CMK (cell line): Measurements from ENCODE around the gene SBF2.
A peak's percentile ranks its signal among the peaks of the same experiment; 100 is the strongest.

Experiments
- DNase-seq: peaks from one replicate; pipeline ENCODE4 v3.0.0-alpha.2; 2010; ENCODE audit warnings: low read depth

Gene SBF2

DNA sequence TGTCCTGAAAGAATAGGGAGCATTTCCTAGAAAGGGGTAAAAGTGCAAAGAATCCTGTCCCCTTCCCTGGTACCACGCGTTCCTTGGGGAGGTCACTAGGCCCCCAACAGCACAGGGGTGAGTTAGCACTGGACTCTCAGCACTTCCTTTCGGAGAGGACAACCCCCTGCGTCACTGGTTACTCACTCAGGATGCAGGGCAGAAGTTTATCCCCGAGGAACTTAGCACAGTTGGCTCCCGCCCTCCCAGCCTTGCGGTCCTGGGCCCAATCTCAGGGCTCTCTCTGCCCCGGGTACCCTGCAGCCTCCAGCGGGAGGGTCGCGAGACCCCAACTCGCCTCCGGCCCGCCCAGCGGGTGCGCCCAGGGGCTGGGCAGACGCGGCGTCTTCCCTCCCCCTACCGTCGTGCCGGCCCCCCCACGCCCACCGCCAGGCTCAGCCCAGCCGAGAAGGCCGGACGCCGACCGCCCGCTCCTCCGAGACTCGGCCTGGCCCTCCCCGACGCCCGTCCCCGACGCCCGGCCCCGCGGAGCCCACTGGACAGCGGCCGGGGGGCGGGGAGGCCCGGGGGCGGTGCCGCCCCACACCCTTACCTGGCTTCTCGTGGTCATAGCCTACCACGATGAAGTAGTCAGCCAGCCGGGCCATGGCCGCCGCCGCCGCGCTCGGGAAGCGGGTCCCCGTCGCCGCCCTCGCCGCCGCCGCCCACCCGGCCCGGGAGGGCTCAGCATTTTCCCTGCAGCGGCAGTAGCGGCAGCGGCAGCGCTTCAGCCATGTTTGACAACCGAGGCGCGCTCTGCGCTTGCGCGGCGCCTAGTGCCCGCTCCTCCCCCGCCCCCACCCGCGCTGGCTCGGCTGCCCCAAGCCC is at the start of gene SBF2:
TSS of gene SBF2 (minus strand) at position 797 of the 867 bp plus-strand sequence. CDS start at position 647, 150 bp downstream.
- DNase-seq: no peak

DNA sequence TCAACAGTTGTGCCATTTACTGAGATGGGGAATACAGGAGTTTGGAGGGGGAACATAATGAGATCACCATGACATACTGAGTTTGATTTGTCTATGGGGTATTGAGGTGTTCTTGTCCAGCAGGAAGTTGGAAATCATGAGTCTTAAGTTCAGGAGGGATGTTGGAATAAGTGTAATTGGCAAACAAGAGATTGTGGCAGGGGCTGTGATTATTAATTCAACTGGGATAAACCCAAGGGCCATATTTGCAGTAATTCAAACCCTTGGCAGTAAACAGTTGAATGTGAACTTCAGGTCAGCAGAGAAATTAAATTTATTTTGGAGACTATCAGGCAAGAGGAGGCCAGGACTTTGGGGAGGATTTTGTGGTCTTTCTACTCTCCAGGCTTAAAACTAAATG is 44.3 kb upstream of the SBF2 start:
- DNase-seq: no peak

- DNase-seq: no peak
These were observed 39.5 kb upstream of the SBF2 start for GRCh38 chr11:10333490-10333889.

GRCh38 chr11:10331548-10332289 is 37.7 kb upstream of the SBF2 start:
- DNase-seq: no peak

- no peak for DNase-seq
These were observed 35.9 kb upstream of the SBF2 start for GRCh38 chr11:10329935-10330334.

DNA sequence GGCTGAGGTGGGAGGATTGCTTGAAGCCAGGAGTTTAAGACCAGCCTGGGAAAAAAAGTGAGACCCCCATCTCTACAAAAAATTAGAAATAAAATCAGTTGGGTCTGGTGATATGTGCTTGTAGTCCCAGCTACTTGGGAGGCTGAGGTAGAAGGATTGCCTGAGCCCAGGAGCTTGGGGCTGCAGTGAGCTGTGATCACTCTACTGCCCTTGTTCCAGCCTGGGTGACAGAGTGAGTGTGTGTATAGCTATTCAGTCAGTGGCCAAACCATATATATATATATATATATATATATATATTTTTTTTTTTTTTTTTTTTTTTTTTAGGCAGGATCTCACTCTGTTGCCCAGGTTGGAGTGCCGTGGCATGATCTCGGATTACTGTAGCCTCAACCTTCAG is 35.3 kb upstream of the SBF2 start:
- no peak for DNase-seq

- DNase-seq: no peak
These were observed 34.5 kb upstream of the SBF2 start for GRCh38 chr11:10328314-10329098.

- peak; percentile 36 for DNase-seq
These were observed 33.2 kb upstream of the SBF2 start for GRCh38 chr11:10327254-10327653.

- DNase-seq: no peak
These were observed 32.3 kb upstream of the SBF2 start for GRCh38 chr11:10326012-10326964.

DNA sequence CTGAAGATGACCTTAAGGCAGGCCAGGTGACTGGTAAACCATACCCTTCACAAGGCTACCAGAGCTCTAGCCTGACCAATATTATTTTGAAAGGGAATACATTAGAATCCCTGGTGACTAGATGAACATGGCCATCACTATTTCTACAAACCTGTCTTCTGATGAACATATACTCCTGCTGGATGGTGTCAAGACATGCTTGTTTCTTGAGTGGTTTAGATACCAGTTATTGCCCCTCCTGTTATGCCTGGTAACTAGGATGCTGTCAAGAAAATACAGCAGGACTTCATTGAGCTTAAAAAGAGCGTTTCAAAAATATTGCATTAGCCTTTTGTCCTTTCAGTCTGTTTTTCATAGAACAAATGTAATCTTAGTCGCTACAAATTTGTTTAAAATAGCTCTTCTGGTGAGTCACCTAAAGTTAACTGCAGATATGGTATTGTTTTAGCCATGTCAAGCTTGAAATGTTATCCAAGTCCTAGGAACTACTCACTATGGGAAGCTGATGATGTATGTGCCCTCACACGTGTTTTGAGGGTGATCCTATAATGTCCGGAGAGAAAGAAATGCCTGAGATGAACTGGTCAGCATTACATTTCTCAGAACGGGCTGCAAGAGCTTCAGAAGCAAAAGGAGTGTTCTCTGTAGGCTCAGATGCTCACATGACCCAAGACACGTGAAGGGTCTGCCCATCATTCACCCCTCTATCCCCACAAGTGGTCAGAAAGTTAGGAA is 31.4 kb upstream of the SBF2 start:
- DNase-seq: no peak

- DNase-seq: no peak
These were observed 30.5 kb upstream of the SBF2 start for GRCh38 chr11:10324474-10324873.

GRCh38 chr11:10323793-10324170 is 29.8 kb upstream of the SBF2 start:
- DNase-seq: no peak

DNA sequence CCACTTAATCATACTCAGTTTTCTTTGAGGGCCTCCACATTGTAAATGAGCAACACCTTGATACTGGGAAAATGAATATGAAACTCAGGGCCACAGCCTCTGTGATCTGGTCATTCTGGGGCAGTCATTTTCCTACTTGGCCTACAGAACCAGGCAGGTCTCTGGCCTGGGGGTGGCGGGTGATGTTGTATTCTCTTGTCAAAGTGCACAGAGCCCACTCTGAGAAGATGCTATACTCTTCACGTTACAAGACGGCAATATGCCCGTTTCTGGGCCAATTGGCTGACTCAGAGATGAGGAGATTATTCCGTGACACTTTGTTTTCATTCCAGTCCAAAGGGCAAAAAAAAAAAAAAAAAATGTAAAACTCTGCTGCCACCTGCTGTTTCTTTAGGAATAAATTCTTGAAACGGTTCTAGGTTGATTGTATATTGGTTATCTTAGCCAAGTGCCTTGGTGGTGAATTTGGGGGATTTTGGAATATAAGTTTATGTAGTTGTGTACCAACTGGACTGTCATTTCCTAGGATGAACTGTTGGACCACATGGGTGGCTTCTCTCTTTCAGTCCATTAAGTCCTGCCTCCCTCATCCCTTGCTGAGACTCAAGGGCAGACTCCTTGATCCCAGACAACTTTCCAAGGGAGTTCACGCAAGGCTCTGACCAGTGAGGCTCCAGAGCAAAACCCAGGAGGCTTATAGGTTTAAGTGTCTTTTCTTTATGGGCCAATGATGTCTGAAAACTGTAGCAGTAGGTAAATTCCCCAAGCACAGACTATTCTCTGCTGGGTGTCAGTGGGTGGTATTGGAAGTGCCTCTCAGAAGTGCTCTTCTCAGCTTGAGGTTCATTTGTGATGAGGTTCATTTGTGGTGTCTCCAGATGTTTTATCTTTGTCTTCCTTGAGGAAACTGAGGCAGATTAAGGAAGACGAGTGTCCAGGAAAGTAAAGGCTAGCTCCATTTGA is 29.1 kb upstream of the SBF2 start:
- DNase-seq: no peak

GRCh38 chr11:10322401-10322800 is 28.4 kb upstream of the SBF2 start:
- DNase-seq: no peak

GRCh38 chr11:10320736-10321465 is 26.9 kb upstream of the SBF2 start:
- no peak for DNase-seq

DNA sequence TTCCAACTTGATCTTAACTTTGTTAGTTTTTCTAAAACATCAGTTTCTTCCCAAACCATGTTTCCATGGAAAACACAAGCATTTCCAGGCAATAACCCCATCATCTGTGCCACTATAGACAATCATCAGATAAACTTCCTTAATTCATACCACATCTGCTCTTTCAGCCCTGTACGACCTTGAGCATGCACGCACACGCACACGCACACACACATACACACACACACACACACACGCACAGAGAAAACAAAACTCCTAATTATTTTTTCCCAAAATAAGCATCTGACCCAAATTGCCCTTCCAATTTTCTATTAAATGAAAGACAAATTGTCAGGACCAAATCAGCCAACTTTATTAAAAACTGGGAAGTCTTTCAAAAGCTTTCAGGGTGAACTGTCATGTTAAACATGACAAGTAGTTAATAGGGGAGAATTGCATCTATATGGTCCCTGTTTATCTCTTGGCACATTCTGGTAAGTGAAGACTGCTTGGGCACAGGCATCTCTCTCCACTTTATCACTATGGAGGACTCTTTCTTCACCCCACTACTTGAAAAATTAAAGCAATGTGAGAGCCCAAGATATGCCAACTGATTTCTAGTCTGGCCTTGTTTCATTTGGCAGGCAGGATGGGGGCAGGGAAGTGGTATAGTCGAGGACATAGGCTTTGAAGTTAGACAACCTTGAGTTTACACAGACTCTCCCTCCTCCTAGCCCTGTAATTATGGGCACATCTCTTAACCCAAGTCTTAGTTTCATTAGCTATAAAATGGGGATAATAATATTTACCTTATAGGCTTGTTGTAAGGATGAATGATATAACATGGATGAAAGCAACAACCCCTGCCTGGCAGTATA is 25.9 kb upstream of the SBF2 start:
- no peak for DNase-seq

DNA sequence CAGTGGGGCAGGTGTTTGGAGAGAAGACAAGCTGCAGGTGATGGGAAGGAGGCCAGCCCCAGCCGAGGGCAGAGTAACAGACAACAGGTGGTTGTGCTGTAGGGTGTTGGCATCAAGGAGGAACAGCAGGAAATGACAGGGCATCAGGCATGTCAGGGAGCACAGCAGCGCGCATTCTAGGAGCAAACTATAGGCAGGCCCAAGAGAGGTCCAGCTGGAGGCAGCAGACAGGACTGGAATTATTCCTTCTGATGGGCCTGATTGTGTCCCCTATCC is 24.4 kb upstream of the SBF2 start:
- DNase-seq: no peak
